B cell (primary cell): ENCODE results near the gene GRIK5. TPM values are rescaled to one million over a fixed set of nuclear protein-coding genes. Genes with fewer than 3 reads are reported as not detected.

Experiments
- ATAC-seq: fragments of 200-7000 bp; cut with Tn5 transposase; one replicate; pipeline ENCODE4 v1.10.0; 2021; ENCODE audit warnings: low read depth, mild to moderate bottlenecking, moderate number of reproducible peaks, moderate library complexity
- CTCF ChIA-PET: fragments of 350-600 bp; sonication (Branson Sonifier 250); formaldehyde crosslinking; loops from one replicate; lab custom pipeline; 2021; ENCODE audit warnings: antibody characterized with exemption, inconsistent platforms; lab: Charles Lee
- POLR2A ChIA-PET: fragments of 350-600 bp; sonication (Branson Sonifier 250); formaldehyde crosslinking; loops from one replicate; lab custom pipeline; 2021; ENCODE audit warnings: antibody characterized with exemption; lab: Charles Lee
- DNase-seq: peaks from one replicate; pipeline ENCODE4 v3.0.0; 2013
- H2AFZ ChIP-seq: 2 replicates; pipeline ENCODE4 v1.6.1; 2012; ENCODE audit warnings: mild to moderate bottlenecking, low read depth, low read length; ENCODE audit not compliant: insufficient read depth, poor library complexity, severe bottlenecking
- H3K27ac ChIP-seq, 2 donors: 1 replicate in 1 of 2; 2 replicates in 1 of 2; pipeline ENCODE4 v1.5.1; 2012 to 2013; ENCODE audit warnings: low read length in 2 of 2, mild to moderate bottlenecking in 2 of 2, moderate library complexity in 1 of 2
- H3K27me3 ChIP-seq, 4 experiments: fragments of 200-600 bp in 1 of 4; sonication (generic) in 1 of 4; replicated peaks in 1 of 4; 1 replicate in 2 of 4; 2 replicates in 2 of 4; pipeline versions ENCODE4 v1.6.1 to v1.7.0; 2013 to 2016; ENCODE audit warnings: low read length in 3 of 4, mild to moderate bottlenecking in 2 of 4, mixed read lengths in 1 of 4, moderate library complexity in 1 of 4; ENCODE audit not compliant: insufficient read depth in 4 of 4, control insufficient read depth in 3 of 4; ENCODE audit errors: control extremely low read depth in 1 of 4
- H3K36me3 ChIP-seq, 2 experiments: replicated peaks in 1 of 2; 1 replicate in 1 of 2; 2 replicates in 1 of 2; pipeline versions ENCODE4 v1.6.1 to v1.7.1; 2013; ENCODE audit warnings: low read length in 1 of 2; ENCODE audit not compliant: insufficient read depth in 2 of 2, control insufficient read depth in 1 of 2; ENCODE audit errors: control extremely low read depth in 1 of 2, extremely low read depth in 1 of 2
- H3K4me1 ChIP-seq, 2 donors: fragments of 200-600 bp in 1 of 2; sonication (generic) in 1 of 2; 1 replicate in 1 of 2; 2 replicates in 1 of 2; pipeline versions ENCODE4 v1.5.1 to v1.6.1; 2013 to 2017; ENCODE audit warnings: low read length in 2 of 2; ENCODE audit not compliant: control insufficient read depth in 2 of 2, insufficient read depth in 2 of 2
- H3K4me2 ChIP-seq: replicated peaks from 2 replicates; pipeline ENCODE3; 2012; ENCODE audit warnings: mild to moderate bottlenecking, low read depth, low read length; ENCODE audit not compliant: poor library complexity, severe bottlenecking
- H3K4me3 ChIP-seq, 5 experiments: fragments of 200-600 bp in 1 of 5; sonication (generic) in 1 of 5; 1 replicate in 3 of 5; 2 replicates in 2 of 5; pipeline versions ENCODE4 v1.5.1 to v1.7.0; 2011 to 2016; ENCODE audit warnings: low read length in 4 of 5, mild to moderate bottlenecking in 4 of 5, low read depth in 2 of 5, control low read depth in 1 of 5, moderate library complexity in 1 of 5; ENCODE audit not compliant: insufficient read depth in 1 of 5; ENCODE audit errors: control extremely low read depth in 1 of 5, extremely low read depth in 1 of 5
- H3K79me2 ChIP-seq: fragments of 200-600 bp; sonication (generic); one replicate; pipeline ENCODE4 v1.6.0; 2016; ENCODE audit warnings: low read length; ENCODE audit not compliant: control insufficient read depth, insufficient read depth
- H3K9ac ChIP-seq: fragments of 200-600 bp; sonication (generic); 2 replicates; pipeline ENCODE4 v1.6.1; 2017; ENCODE audit warnings: mild to moderate bottlenecking, low read length, moderate library complexity
- H3K9me3 ChIP-seq, 3 donors: one replicate each; pipeline versions ENCODE4 v1.6.1 to v1.7.1; 2013; ENCODE audit warnings: low read length in 2 of 3; ENCODE audit not compliant: control insufficient read depth in 2 of 3, insufficient read depth in 1 of 3; ENCODE audit errors: control extremely low read depth in 1 of 3
- H4K20me1 ChIP-seq: 2 replicates; pipeline ENCODE4 v1.6.0; 2012; ENCODE audit warnings: mild to moderate bottlenecking, low read length; ENCODE audit not compliant: insufficient read depth, control insufficient read depth, poor library complexity, severe bottlenecking
- H3K27ac Mint-ChIP-seq: one replicate; pipeline ENCODE4 v1.8.0; 2021; ENCODE audit warnings: mixed read lengths
- H3K27me3 Mint-ChIP-seq: one replicate; pipeline ENCODE4 v1.8.0; 2021; ENCODE audit warnings: mixed read lengths
- H3K4me1 Mint-ChIP-seq: one replicate; pipeline ENCODE4 v1.8.0; 2021; ENCODE audit warnings: mixed read lengths
- H3K4me3 Mint-ChIP-seq: one replicate; pipeline ENCODE4 v1.8.0; 2021; ENCODE audit warnings: mixed read lengths
- H3K9me3 Mint-ChIP-seq: one replicate; pipeline ENCODE4 v1.8.0; 2022; ENCODE audit warnings: mixed read lengths; ENCODE audit not compliant: insufficient read depth
- EZH2 ChIP-seq: IDR thresholded peaks from 2 replicates; pipeline ENCODE4 v1.6.1; 2012; ENCODE audit warnings: borderline replicate concordance, low read depth, mild to moderate bottlenecking, moderate library complexity, low read length; ENCODE audit not compliant: insufficient read depth, poor library complexity, severe bottlenecking
- WGBS: methylation state at CpG from one replicate; pipeline ENCODE4 v1.1.5; 2013; ENCODE audit warnings: missing lambda C conversion rate; ENCODE audit not compliant: insufficient coverage; 5-methylcytosine and 5-hydroxymethylcytosine counted together
- intact Hi-C: fragments of 100-400 bp; cut with micrococcal nuclease; formaldehyde crosslinking; loops from one replicate; pipeline ENCODE4 v1.10.0; 2022
- polyA plus RNA-seq: library from polyadenylated mRNA; depleted of rRNA; stranded (reverse); fragments of >200 nt; gene quantifications from 2 replicates; pipeline ENCODE4 v1.2.3, GENCODE V29; 2012
- total RNA-seq, 2 donors: library from RNA; stranded (reverse); fragments of 120-200 nt in 1 of 2; gene quantifications; 1 replicate in 1 of 2; 2 replicates in 1 of 2; pipeline versions ENCODE4 v1.2.3 to v1.2.4, GENCODE V29; 2013 to 2022
- TF ChIP-seq, protein P1 (sequence below): fragments of 200-600 bp; IDR thresholded peaks from one replicate; pipeline ENCODE4 v1.8.0; 2022; ENCODE audit warnings: antibody characterized with exemption, mild to moderate bottlenecking

GRIK5 gene
- total and polyA plus RNA-seq, 2 donors (not counting 1 experiment from before 2014, with no cell fraction given): 0.09 to 0.27 TPM

GRCh38 chr19:42064432-42064831, 5.6 kb downstream of the GRIK5 start:
- H3K9me3 ChIP-seq: no peaks in the 10 kb centered on the region
- no peaks in the 10 kb centered on the region for H3K79me2 ChIP-seq
- H2AFZ ChIP-seq: no peak overlapping the region
- no peaks in the 10 kb centered on the region for H3K36me3 ChIP-seq
- no peak overlapping the region for H3K4me3 ChIP-seq
- H4K20me1 ChIP-seq: no peaks in the 10 kb centered on the region
- DNase-seq (no peak), ATAC-seq (no peak)
- H3K9me3 Mint-ChIP-seq: no peaks in the 10 kb centered on the region
- TF ChIP-seq, protein P1, sequence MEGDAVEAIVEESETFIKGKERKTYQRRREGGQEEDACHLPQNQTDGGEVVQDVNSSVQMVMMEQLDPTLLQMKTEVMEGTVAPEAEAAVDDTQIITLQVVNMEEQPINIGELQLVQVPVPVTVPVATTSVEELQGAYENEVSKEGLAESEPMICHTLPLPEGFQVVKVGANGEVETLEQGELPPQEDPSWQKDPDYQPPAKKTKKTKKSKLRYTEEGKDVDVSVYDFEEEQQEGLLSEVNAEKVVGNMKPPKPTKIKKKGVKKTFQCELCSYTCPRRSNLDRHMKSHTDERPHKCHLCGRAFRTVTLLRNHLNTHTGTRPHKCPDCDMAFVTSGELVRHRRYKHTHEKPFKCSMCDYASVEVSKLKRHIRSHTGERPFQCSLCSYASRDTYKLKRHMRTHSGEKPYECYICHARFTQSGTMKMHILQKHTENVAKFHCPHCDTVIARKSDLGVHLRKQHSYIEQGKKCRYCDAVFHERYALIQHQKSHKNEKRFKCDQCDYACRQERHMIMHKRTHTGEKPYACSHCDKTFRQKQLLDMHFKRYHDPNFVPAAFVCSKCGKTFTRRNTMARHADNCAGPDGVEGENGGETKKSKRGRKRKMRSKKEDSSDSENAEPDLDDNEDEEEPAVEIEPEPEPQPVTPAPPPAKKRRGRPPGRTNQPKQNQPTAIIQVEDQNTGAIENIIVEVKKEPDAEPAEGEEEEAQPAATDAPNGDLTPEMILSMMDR: no peak
- TF ChIP-seq EZH2: no peak
- H3K4me3 Mint-ChIP-seq: no peak overlapping the region
- peaks cover 15% of the 10 kb centered on the region for H3K27me3 Mint-ChIP-seq
- ChIA-PET CTCF (interaction anchor here (0.9 kb wide), 1 partner anchor 31 kb away, joined by 3 read pairs; no protein-coding TSS in a partner anchor), POLR2A (no interaction called here)
- no peak overlapping the region for H3K9ac ChIP-seq
- peaks cover 7 to 12% of the 10 kb centered on the region in 2 donors for H3K4me1 ChIP-seq
- peaks cover 0 to 33% (median 18%) of the 10 kb centered on the region in 4 experiments for H3K27me3 ChIP-seq
- H3K4me2 ChIP-seq: no peak overlapping the region
- 91% methylated on average over 6 of the region's 6 CpGs for WGBS
- no peak overlapping the region for H3K27ac ChIP-seq
- intact Hi-C loops: no loop called here
- no peak overlapping the region for H3K27ac Mint-ChIP-seq
- H3K4me1 Mint-ChIP-seq: no peaks in the 10 kb centered on the region

DNA sequence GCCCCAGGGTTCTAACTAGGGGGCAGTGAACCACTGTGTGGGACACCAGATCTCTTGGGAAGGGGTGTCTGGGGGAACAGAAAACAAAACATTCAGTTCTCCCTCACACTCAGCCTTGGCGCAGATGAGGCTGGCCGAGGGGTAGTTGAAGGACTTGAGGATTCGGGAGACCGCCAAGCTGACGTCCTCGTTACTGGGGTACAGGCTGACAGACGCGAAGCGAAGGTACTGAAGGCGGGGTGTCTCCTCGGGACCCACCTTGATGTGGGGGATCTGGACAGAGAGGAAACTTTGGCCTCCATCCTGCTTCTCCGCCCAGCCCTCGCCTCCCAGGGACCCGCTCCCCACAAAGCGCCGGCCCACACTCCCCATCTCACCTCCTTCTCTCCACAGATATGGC, 7.6 kb downstream of the GRIK5 start:
- no peak for DNase-seq
- Histone ChIP-seq H3K27me3 (peaks cover 0 to 17% (median 5%) of the 10 kb centered on the region in 4 experiments), H2AFZ (no peak overlapping the region), H3K4me1 (no peaks in the 10 kb centered on the region), H3K9me3 (no peaks in the 10 kb centered on the region), H3K4me2 (no peak overlapping the region), H4K20me1 (no peaks in the 10 kb centered on the region), H3K4me3 (no peak overlapping the region), H3K9ac (no peak overlapping the region), H3K79me2 (no peaks in the 10 kb centered on the region), H3K36me3 (no peaks in the 10 kb centered on the region), H3K27ac (no peak overlapping the region)
- ChIA-PET CTCF (no interaction called here), POLR2A (no interaction called here)
- WGBS: 97% methylated on average over 11 of the region's 16 CpGs
- intact Hi-C loops: no loop called here
- H3K27ac Mint-ChIP-seq: no peak overlapping the region
- no peak for ATAC-seq
- peaks cover 15% of the 10 kb centered on the region for H3K27me3 Mint-ChIP-seq
- H3K4me1 Mint-ChIP-seq: no peaks in the 10 kb centered on the region
- H3K4me3 Mint-ChIP-seq: no peak overlapping the region
- TF ChIP-seq EZH2: no peak
- TF ChIP-seq, protein P1: no peak
- no peaks in the 10 kb centered on the region for H3K9me3 Mint-ChIP-seq
